ENCODE measurements around the gene FILIP1L. TPM values are rescaled to one million over a fixed set of nuclear protein-coding genes. Genes with fewer than 3 reads are reported as not detected.

FILIP1L gene
- total RNA-seq, 1 donor from 2014 or later, result 41.5 TPM

GRCh38 chr3:99885851-99886250, 228.4 kb downstream of the FILIP1L start:
- TF ChIP-seq POLR2AphosphoS5 (IDR thresholded peaks at IDR 0.05; ENCODE audit: insufficient read depth in 1 of 2, low read depth in 1 of 2) (no peak), POLR2A (IDR thresholded peaks at IDR 0.05) (no peak), CTCF (IDR thresholded peaks at IDR 0.05) (no peak)
- Histone ChIP-seq H3K4me1 (no peaks in the 10 kb centered on the region), H3K27ac (no peak overlapping the region), H3K4me3 (no peak overlapping the region), H3K36me3 (no peaks in the 10 kb centered on the region), H3K9me3 (no peaks in the 10 kb centered on the region), H3K27me3 (no peaks in the 10 kb centered on the region)
- no peak for DNase-seq (ENCODE audit: extremely low spot score in 2 of 2)
- intact Hi-C loops (cut with DNase I), result no loop called here

DNA sequence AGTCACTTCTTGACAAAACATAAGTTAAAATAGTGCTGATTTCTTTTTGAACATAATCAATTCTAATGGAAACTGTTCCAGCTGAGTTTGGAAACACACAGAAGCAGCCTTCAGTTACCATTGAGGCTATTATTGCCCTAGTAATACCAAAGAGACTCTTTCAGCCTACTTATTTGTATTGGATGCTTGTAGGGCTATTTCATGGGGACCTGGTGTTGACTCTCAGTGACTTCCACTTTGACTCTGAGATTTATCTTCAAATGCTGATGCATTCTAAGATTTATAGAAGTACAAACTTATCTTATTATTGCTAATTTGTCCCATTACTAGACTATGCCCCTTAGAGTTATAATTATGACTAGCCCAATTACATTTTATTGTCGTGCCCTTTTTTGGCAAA, 229.2 kb downstream of the FILIP1L start:
- Histone ChIP-seq H3K36me3 (no peaks in the 10 kb centered on the region), H3K9me3 (no peaks in the 10 kb centered on the region), H3K27ac (no peak overlapping the region), H3K4me3 (no peak overlapping the region), H3K4me1 (no peaks in the 10 kb centered on the region), H3K27me3 (no peaks in the 10 kb centered on the region)
- intact Hi-C loops (cut with DNase I), result no loop called here
- no peak for DNase-seq (ENCODE audit: extremely low spot score in 2 of 2)
- TF ChIP-seq POLR2A (IDR thresholded peaks at IDR 0.05) (no peak), POLR2AphosphoS5 (IDR thresholded peaks at IDR 0.05; ENCODE audit: insufficient read depth in 1 of 2, low read depth in 1 of 2) (no peak), CTCF (IDR thresholded peaks at IDR 0.05) (no peak)

DNA sequence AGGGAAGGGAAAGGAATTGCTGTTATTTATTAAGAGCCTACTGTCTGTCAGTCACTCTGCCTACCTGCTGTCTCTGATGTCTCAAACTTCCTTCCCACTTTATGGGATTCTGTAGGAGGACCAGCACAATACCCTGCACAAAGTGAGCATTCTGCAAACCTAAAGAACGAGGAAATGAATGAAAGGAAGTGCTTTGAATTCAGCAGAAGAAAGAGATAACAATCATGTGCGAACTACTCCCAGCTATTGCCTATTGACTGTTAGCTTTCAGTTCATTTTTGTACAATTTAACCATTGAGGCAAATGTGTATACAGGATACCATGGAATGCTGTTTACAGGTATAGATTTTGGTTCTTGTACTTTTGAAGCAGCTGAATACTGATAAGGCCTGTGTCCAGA, 229.8 kb downstream of the FILIP1L start:
- no peaks in the 10 kb centered on the region for H3K36me3 ChIP-seq
- no peaks in the 10 kb centered on the region for H3K9me3 ChIP-seq
- H3K27ac ChIP-seq, result no peak overlapping the region
- TF ChIP-seq CTCF (IDR thresholded peaks at IDR 0.05) (no peak), POLR2AphosphoS5 (IDR thresholded peaks at IDR 0.05; ENCODE audit: insufficient read depth in 1 of 2, low read depth in 1 of 2) (no peak), POLR2A (IDR thresholded peaks at IDR 0.05) (no peak)
- DNase-seq (ENCODE audit: extremely low spot score in 2 of 2), result no peak
- no peaks in the 10 kb centered on the region for H3K4me1 ChIP-seq
- no peak overlapping the region for H3K4me3 ChIP-seq
- no peaks in the 10 kb centered on the region for H3K27me3 ChIP-seq
- intact Hi-C loops (cut with DNase I), result no loop called here

GRCh38 chr3:99883693-99884092, 230.6 kb downstream of the FILIP1L start:
- Histone ChIP-seq H3K27ac (no peak overlapping the region), H3K4me1 (no peaks in the 10 kb centered on the region), H3K27me3 (no peaks in the 10 kb centered on the region), H3K4me3 (no peak overlapping the region), H3K9me3 (no peaks in the 10 kb centered on the region), H3K36me3 (no peaks in the 10 kb centered on the region)
- TF ChIP-seq CTCF (IDR thresholded peaks at IDR 0.05), result no peak
- DNase-seq (ENCODE audit: extremely low spot score in 2 of 2), result no peak
- intact Hi-C loops (cut with DNase I), result no loop called here

DNA sequence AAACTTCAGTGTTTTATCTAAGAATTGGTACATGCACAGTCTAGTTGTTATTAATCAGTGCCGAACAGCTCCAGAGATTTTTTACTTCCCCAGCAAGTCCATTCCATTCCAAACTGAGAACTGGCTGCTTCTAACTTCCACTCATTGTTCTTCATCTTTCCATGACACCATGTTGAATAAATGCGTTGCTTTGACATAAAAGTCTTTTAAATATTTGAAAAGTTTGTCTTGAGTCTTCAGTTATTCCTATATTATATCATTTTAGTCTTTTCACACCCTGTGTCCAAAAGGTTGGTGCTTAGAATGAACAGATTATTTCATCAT, 231.2 kb downstream of the FILIP1L start:
- intact Hi-C loops (cut with DNase I), result no loop called here
- H3K36me3 ChIP-seq, result no peaks in the 10 kb centered on the region
- H3K9me3 ChIP-seq, result no peaks in the 10 kb centered on the region
- no peaks in the 10 kb centered on the region for H3K27me3 ChIP-seq
- no peak for DNase-seq (ENCODE audit: extremely low spot score in 2 of 2)
- H3K4me1 ChIP-seq, result no peaks in the 10 kb centered on the region
- no peak overlapping the region for H3K4me3 ChIP-seq
- TF ChIP-seq POLR2AphosphoS5 (IDR thresholded peaks at IDR 0.05; ENCODE audit: insufficient read depth in 1 of 2, low read depth in 1 of 2) (no peak), CTCF (IDR thresholded peaks at IDR 0.05) (no peak), POLR2A (IDR thresholded peaks at IDR 0.05) (no peak)
- no peak overlapping the region for H3K27ac ChIP-seq

Data from vagina (tissue), 2 donors.